NCI-H2171 (cell line): Measurements from ENCODE around the gene RPH3AL.
"Not testable (repeated sequence)": the region's sequence is repeated elsewhere in the genome, so short reads cannot be mapped to it uniquely, and the experiment has no call there.

Experiments used
- DNase-seq: peaks from one replicate; lab custom pipeline; 2025; lab: John Stamatoyannopoulos, UW

RPH3AL gene

GRCh38 chr17:379531-380465 is 27.2 kb upstream of the RPH3AL start:
- no peak for DNase-seq

- DNase-seq, result no peak
Measured at GRCh38 chr17:378068-378467, 25.5 kb upstream of the RPH3AL start.

- no peak for DNase-seq
Measured at GRCh38 chr17:376936-377863, 24.6 kb upstream of the RPH3AL start.

- DNase-seq, result no peak
Measured at GRCh38 chr17:373613-374230, 21.1 kb upstream of the RPH3AL start.

GRCh38 chr17:372157-373152 is 19.8 kb upstream of the RPH3AL start:
- DNase-seq, result no peak

DNA sequence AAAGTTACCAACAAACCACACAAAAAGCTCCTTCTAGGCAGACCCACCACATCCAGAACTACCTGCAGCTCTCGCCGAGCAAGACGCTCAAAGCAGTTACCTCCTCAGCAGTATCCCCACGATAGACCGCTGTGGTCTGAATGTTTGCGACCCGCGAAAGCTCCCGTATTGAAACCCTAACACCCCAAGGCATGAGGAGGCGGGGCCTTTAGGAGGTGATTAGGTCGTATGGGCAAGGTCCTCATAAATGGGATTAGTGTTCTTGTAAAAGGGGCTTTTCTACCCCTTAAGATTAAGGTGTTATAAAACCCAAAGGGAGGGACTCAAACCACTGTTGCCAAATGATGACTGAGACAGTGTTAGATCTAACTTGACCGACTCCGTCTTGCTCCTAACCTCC is 19.0 kb upstream of the RPH3AL start:
- DNase-seq, result no peak

DNA sequence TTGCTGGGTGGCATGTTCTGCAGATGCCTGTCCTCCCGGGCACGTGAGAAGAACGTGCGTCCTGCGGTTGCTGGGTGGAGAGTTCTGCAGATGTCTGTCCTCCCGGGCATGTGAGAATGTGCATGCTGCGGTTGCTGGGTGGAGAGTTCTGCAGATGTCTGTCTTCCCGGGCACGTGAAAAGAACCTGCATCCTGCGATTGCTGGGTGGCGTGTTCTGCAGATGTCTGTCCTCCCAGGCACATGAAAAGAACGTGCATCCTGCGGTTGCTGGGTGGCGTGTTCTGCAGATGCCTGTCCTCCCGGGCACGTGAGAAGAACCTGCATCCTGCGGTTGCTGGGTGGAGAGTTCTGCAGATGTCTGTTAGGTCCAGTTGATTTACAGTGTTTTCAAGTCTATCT is 15.0 kb upstream of the RPH3AL start:
- not testable (repeated sequence) for DNase-seq

DNA sequence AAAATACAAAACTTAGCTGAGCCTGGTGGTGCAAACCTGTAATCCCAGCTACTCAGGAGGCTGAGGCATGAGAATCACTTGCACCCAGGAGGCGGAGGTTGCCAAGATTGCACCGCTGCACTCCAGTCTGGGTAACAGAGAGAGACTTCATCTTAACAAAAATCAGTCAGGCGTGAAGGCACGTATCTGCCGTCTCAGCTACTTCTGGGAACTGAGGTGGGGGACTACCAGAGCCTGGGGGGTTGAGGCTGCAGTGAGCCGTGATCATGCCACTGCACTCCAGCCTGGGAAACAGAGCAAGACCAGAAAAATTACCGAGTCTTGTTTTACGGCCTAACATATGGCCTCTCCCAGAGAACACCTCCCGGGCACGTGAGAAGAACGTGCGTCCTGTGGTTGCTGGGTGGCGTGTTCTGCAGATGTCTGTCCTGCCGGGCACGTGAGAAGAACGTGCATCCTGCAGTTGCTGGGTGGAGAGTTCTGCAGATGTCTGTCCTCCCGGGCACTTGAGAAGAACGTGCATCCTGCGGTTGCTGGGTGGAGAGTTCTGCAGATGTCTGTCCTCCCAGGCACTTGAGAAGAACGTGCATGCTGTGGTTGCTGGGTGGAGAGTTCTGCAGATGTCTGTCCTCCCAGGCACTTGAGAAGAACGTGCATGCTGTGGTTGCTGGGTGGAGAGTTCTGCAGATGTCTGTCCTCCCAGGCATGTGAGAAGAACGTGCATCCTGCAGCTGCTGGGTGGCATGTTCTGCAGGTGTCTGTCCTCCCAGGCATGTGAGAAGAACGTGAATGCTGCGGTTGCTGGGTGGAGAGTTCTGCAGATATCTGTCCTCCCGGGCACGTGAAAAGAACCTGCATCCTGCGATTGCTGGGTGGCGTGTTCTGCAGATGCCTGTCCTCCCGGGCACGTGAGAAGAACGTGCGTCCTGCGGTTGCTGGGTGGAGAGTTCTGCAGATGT is 14.3 kb upstream of the RPH3AL start:
- not testable (repeated sequence) for DNase-seq

DNA sequence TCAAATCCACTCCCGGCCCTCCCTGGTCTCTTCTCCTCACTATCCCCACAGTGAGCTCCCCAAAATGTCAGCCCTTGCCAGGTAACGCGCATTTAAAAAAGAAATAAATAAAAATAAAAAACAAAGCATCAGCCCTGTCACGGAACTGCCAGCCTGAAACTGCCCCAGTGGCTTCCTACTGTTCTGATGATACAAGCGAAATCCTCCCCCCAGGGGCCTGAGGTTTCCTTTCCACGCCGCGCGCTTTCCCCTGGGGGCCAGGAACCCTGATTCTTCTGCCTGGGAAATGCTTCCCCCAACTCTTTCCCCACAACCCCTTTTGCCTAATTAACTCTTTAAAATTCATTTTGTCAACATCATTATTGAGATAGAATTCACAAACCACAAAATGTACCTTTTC is 12.2 kb upstream of the RPH3AL start:
- no peak for DNase-seq

DNA sequence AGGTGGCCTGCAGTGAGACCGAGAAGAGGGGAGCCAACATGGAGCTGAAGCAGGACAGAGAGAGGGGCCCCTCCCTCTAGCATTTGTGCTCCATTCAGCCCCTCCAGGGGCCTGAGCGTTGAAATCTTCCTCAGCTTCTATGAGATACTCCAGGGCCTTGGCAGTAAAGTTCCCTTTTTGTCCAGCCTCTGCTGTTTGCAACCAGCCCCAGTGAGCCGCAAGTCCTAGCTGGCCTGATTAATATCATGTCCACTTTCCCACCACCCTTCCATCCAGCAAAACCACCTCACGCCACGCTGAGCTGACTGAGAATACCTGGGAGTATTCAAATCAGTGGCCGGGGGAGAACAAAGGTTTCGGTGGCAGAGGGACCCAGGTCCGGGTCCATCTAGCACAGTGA is 11.7 kb upstream of the RPH3AL start:
- no peak for DNase-seq

DNA sequence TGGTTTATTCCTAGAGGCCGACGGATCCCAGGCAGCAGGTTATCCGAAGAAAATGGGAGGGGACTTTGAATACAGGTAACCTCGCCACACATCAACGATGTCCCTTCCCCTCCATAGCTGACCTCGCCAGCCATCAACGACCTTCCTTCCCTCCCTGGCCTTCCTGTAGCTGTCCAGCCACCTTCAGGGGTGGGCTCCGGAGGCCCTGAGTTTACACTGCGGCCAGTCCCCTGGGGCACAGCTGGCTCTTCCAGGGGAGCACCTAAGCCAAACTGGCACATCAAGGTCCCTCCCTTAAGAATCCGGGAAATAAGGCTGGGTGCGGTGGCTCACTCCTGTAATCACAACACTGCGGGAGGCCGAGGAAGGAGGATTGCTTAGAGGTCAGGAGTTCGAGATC is 10.1 kb upstream of the RPH3AL start:
- no peak for DNase-seq

- no peak for DNase-seq
Measured at GRCh38 chr17:360092-360750, 7.6 kb upstream of the RPH3AL start.

DNA sequence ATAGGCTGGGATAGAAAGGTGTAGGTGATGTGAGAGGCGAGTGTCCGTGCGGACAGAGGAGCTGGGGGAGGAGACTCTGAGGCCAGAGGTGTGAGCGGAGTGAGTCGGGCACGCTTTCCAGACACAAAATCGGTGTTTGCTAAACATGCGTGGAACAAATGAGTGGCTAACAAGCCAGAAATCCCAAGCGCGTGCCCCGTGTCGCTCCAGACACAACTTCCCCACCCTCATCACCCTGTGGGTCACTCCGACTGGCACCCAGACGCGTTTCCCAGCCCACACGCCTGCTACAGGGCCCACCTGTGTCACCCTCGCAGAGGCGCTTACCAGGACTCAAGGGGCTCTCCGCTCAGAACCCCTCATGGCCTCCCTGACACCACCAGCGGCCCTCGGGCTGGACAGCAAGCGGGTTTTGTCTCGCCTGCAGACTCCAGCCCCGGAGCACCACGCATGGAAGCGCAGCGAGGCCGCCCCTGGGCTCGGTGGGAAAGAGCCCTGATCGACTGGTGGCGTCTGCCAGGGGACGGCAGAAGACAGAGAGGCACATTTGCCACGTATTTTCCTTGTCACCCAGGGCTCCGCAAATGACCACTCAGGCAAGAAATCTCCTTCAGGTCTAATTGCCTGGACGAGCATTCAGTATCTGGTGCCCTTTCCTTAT is 6.0 kb upstream of the RPH3AL start:
- no peak for DNase-seq

DNA sequence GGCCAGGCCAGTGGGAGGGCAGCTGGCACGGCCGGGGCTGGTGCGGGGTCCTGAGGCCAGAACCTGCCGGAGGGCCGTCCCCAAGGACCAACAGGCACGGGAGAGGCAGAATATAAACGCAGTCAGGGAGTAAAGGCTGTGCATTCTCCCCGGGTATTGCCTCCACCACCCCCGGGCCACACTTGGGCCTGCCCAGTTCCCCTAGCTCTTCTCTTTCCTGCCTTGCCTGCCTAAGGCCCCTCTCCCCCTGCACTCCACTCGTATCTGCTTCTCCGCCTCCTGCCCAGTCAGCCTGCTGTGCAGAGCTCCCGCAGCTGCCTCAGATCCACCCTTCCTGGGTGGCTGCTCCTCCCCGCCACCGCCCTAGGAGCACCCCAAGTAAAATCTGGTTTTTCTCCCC is 5.0 kb upstream of the RPH3AL start:
- no peak for DNase-seq

DNA sequence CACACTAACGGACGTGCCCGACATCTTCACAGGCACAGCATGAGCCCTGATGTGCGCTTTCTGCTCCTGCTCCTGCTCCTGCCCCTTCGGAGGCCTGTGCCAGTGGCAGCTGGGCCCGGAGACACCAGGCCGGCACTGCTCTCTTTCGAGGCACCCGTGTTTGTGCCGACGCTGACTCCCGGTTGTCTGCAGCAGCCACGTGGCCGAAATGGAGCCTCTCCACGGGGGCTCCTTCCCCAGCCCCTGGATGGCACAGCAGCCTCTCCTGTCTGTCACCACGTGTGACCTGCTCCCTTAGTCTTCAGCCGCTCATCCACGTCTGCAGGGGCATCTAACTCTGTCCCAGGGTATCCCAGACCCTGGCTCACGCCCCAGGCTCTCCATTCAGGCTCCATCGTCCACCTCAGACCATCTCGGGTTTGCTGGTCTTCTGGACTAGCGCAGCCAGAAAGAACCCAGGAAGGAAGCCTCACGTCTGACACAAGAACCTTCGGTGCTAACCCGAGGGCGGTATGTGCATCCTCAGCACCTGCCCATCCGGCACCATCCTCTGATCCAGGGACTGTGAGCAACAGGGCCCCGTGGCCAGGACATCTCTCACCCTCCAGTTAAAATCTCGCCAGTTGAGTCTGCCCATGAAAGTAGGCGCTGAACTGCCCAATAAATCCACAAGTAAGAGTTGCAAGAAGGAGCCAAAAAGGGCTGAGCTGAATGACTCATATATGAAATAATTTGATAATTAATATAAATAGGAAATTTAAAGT is 4.2 kb upstream of the RPH3AL start:
- DNase-seq, result no peak

DNA sequence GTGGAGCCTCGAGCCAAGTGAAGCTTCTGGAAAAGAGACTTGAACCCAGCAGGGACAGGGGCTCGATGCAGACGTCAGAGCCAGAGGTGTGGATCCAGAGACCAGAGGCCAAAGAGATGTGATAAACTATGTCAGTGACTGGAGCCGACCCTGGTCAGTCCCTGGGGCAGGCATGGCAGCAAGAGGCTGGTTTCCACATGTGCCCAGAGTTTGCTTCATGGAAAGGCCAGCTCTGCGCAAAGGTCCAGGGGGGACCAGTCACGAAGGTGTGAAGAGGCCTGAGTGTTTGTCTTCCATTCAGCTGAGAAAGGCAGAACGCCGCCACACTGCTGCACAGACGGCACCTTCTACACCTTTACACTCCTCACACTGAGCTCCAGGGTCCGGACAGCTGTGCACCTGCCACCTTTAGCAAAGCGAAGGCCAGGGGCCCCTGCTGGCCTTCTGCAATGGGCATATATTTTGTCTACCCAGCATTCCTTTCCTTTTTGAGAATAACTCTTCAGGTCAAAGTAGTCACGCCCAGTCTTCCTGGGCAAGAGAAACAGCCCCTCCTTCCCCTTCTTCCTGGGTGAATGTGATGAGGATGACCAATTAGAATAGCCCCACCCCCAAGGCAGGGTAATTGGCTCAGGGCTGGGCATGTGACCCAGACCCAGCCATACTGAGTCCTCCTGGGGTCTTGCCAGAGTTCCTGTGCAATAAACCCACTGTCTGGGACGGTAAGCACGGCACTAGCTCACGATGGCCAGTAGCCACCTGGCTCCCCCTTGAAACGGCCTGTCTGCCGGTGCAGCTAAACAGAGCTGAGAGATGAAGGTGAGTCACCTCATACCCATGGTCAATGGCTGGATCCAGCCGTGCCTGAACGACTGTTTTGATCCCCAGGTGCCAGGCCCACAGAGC is 2.3 kb upstream of the RPH3AL start:
- DNase-seq, result no peak

- no peak for DNase-seq
Measured at GRCh38 chr17:353838-354234, 1.2 kb upstream of the RPH3AL start.
